DND-41 (cell line): ENCODE measurements around the gene FSHR.

Experiments
- ATAC-seq: fragments of 200-7000 bp; cut with Tn5 transposase; 3 replicates; pipeline ENCODE4 v1.9.1; 2021; ENCODE audit warnings: low read depth; ENCODE audit not compliant: insufficient read depth
- DNase-seq: peaks from one replicate; pipeline ENCODE4 v3.0.0-alpha.2; 2020
- H2AFZ ChIP-seq: 2 replicates; pipeline ENCODE4 v1.6.0; 2012; ENCODE audit warnings: low read depth, low read length
- H3K27ac ChIP-seq: 2 replicates; pipeline ENCODE4 v1.5.1; 2012; ENCODE audit warnings: low read length, inconsistent platforms
- H3K27me3 ChIP-seq: fragments of 200-600 bp; sonication (generic); 2 replicates; pipeline ENCODE4 v1.6.0; 2012; ENCODE audit warnings: low read length, mild to moderate bottlenecking, inconsistent platforms; ENCODE audit not compliant: insufficient read depth, poor library complexity
- H3K36me3 ChIP-seq: 2 replicates; pipeline ENCODE4 v1.5.1; 2012; ENCODE audit warnings: low read length, inconsistent platforms; ENCODE audit not compliant: insufficient read depth
- H3K4me1 ChIP-seq: 2 replicates; pipeline ENCODE4 v1.5.1; 2012; ENCODE audit warnings: mild to moderate bottlenecking, low read length; ENCODE audit not compliant: insufficient read depth
- H3K4me2 ChIP-seq: 2 replicates; pipeline ENCODE4 v1.6.0; 2012; ENCODE audit warnings: mild to moderate bottlenecking, moderate library complexity, low read length, inconsistent platforms; ENCODE audit not compliant: insufficient read depth
- H3K4me3 ChIP-seq, 2 experiments: fragments of 200-600 bp in 1 of 2; shearing (Covaris generic) in 1 of 2; 2 replicates each; pipeline ENCODE4 v1.5.1; 2012 to 2016; ENCODE audit warnings: inconsistent platforms in 2 of 2, low read length in 2 of 2, mild to moderate bottlenecking in 2 of 2, low read depth in 1 of 2, moderate library complexity in 1 of 2
- H3K79me2 ChIP-seq: 2 replicates; pipeline ENCODE4 v1.6.0; 2012; ENCODE audit warnings: low read length, inconsistent platforms; ENCODE audit not compliant: insufficient read depth
- H3K9ac ChIP-seq: 2 replicates; pipeline ENCODE4 v1.6.0; 2012; ENCODE audit warnings: low read depth, mild to moderate bottlenecking, inconsistent platforms, low read length, moderate library complexity
- H3K9me3 ChIP-seq: 2 replicates; pipeline ENCODE4 v1.5.1; 2012; ENCODE audit warnings: low read length, moderate library complexity, mild to moderate bottlenecking, inconsistent platforms; ENCODE audit not compliant: insufficient read depth, severe bottlenecking
- H4K20me1 ChIP-seq: 2 replicates; pipeline ENCODE4 v1.6.0; 2012; ENCODE audit warnings: low read length; ENCODE audit not compliant: insufficient read depth
- EZH2 ChIP-seq: IDR thresholded peaks from 3 replicates; pipeline ENCODE4 v1.6.1; 2012; ENCODE audit warnings: borderline replicate concordance, low read depth, mild to moderate bottlenecking, moderate library complexity, low read length, inconsistent platforms; ENCODE audit not compliant: severe bottlenecking
- TF ChIP-seq, protein P1 (sequence below): IDR thresholded peaks from 2 replicates; pipeline ENCODE4 v1.5.1; 2012; ENCODE audit warnings: borderline replicate concordance, low read length, moderate library complexity, mild to moderate bottlenecking; ENCODE audit not compliant: poor library complexity, severe bottlenecking; ENCODE audit errors: extremely low read depth

Gene FSHR

DNA sequence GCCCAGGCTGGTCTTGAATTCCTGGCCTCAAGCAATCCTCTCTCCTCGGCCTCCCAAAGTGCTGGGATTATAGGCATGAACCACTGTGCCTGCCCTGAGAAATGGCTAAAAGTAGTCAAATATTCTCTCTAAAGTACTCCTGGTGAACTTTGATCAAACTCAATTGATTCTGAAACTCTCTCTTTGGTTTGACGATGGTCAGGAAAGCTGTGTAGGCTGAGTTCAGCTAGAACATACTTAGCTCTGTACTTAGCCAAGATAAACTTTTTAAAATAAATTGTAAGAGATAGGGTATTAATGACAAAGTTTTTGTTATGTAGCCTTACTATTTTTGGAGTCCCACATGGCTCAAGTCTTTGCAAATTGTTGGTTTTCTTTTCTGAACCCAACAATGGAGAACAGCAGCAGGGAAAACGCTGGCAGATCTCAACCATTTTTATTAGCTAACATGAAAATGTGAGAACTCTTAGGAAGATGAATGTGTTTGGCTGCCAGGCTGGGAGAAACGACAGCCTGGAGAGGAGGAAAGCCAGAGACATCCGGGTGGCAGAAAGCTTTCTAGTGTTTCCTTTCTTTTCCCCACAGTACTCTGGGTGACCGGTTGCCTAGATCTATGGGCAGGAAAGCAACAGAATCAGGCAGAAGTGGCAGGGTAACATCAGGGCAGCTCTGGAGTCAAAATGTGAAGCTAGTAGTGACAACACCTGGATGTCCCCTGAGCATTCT lies 205.8 kb downstream of the FSHR start:
- no peaks in the 10 kb centered on the region for H3K36me3 ChIP-seq
- TF ChIP-seq, protein P1, sequence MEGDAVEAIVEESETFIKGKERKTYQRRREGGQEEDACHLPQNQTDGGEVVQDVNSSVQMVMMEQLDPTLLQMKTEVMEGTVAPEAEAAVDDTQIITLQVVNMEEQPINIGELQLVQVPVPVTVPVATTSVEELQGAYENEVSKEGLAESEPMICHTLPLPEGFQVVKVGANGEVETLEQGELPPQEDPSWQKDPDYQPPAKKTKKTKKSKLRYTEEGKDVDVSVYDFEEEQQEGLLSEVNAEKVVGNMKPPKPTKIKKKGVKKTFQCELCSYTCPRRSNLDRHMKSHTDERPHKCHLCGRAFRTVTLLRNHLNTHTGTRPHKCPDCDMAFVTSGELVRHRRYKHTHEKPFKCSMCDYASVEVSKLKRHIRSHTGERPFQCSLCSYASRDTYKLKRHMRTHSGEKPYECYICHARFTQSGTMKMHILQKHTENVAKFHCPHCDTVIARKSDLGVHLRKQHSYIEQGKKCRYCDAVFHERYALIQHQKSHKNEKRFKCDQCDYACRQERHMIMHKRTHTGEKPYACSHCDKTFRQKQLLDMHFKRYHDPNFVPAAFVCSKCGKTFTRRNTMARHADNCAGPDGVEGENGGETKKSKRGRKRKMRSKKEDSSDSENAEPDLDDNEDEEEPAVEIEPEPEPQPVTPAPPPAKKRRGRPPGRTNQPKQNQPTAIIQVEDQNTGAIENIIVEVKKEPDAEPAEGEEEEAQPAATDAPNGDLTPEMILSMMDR, result no peak
- TF ChIP-seq EZH2, result no peak
- no peak overlapping the region for H3K4me2 ChIP-seq
- no peak overlapping the region for H2AFZ ChIP-seq
- DNase-seq (no peak), ATAC-seq (no peak)
- no peaks in the 10 kb centered on the region for H3K4me1 ChIP-seq
- H3K27me3 ChIP-seq, result peaks cover 3% of the 10 kb centered on the region
- no peak overlapping the region for H3K27ac ChIP-seq
- no peak overlapping the region for H3K4me3 ChIP-seq
- H3K9me3 ChIP-seq, result no peaks in the 10 kb centered on the region
- no peaks in the 10 kb centered on the region for H4K20me1 ChIP-seq
- H3K79me2 ChIP-seq, result no peaks in the 10 kb centered on the region
- no peak overlapping the region for H3K9ac ChIP-seq

GRCh38 chr2:48946449-48947048 lies 207.8 kb downstream of the FSHR start:
- peak; percentile 92 for ATAC-seq
- Histone ChIP-seq H3K4me3 (no peak overlapping the region), H4K20me1 (no peaks in the 10 kb centered on the region), H3K27me3 (peaks cover 3% of the 10 kb centered on the region), H3K9me3 (no peaks in the 10 kb centered on the region), H2AFZ (no peak overlapping the region), H3K79me2 (no peaks in the 10 kb centered on the region), H3K4me1 (no peaks in the 10 kb centered on the region), H3K27ac (no peak overlapping the region), H3K36me3 (no peaks in the 10 kb centered on the region), H3K4me2 (no peak overlapping the region), H3K9ac (no peak overlapping the region)
- DNase-seq, result peak; percentile 47
- TF ChIP-seq, protein P1, result peak; percentile 88
- TF ChIP-seq EZH2, result no peak

DNA sequence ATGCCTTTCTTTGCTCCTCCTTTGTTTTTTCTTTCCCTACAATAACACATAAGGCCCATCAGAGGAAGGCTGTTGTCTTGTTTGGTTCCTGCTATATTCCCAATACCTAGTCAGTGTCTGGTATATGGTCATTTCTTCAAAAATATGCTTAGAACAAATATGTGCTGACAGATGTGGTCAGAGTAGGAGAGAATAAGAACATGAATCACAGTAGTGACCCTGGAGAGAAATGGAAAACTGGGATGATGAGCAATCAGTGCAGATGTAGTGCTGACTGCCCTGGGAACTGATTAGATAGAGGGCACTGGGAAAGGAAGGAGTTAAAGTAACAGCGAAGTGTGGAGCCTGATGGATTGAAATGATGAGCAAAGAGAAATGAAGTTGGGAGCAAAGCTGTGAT lies 209.4 kb downstream of the FSHR start:
- Histone ChIP-seq H3K79me2 (no peaks in the 10 kb centered on the region), H3K4me3 (no peak overlapping the region), H3K27ac (no peak overlapping the region), H3K4me2 (no peak overlapping the region), H2AFZ (no peak overlapping the region), H3K36me3 (no peaks in the 10 kb centered on the region), H3K4me1 (no peaks in the 10 kb centered on the region), H3K9me3 (no peaks in the 10 kb centered on the region), H3K9ac (no peak overlapping the region), H3K27me3 (peaks cover 5% of the 10 kb centered on the region), H4K20me1 (no peaks in the 10 kb centered on the region)
- no peak for ATAC-seq
- TF ChIP-seq, protein P1, result no peak
- TF ChIP-seq EZH2, result no peak
- no peak for DNase-seq
